Measurements from ENCODE around the gene RUFY3.
"Not testable (repeated sequence)": the region's sequence is repeated elsewhere in the genome, so short reads cannot be mapped to it uniquely, and the experiment has no call there.

Gene RUFY3

DNA sequence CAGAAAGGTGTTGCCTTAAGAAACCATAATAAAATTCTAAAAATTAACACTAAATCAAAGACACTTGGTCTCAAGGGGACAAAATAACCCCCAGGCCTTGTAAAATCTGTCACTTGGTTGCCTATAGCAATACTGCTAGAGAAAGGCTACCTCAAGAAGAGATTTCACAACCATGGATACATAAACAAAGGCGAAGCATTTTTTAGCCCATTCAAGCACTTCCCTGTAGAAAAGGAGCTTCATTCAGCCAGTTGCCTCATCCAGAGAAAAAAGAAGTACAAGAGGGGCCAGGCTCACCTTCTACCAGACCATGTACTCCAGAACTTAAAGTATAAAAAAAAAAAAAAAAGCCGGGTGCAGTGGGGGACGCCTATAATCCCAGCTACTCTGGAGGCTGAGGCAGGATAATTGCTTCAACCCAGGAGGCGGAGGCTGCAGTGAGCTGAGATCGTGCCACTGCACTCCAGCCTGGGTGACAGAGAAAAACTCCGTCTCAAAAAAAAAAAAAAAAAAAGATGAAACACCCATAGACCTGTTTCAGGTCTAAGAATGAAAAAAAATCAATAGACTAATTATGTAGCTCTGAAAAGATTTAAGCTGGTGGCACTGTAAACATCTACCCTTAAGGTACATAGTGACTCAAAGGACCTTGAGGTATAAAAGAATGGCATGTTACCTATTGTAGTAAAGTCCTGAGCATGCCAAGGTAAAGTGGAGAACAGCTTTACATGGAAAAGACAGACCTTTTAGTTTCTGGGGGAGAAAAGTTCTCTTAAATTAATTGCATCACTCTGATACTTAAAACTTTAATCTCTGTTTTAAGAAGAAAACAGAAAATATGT is 18.0 kb downstream of the RUFY3 start:
- no peak for DNase-seq

DNA sequence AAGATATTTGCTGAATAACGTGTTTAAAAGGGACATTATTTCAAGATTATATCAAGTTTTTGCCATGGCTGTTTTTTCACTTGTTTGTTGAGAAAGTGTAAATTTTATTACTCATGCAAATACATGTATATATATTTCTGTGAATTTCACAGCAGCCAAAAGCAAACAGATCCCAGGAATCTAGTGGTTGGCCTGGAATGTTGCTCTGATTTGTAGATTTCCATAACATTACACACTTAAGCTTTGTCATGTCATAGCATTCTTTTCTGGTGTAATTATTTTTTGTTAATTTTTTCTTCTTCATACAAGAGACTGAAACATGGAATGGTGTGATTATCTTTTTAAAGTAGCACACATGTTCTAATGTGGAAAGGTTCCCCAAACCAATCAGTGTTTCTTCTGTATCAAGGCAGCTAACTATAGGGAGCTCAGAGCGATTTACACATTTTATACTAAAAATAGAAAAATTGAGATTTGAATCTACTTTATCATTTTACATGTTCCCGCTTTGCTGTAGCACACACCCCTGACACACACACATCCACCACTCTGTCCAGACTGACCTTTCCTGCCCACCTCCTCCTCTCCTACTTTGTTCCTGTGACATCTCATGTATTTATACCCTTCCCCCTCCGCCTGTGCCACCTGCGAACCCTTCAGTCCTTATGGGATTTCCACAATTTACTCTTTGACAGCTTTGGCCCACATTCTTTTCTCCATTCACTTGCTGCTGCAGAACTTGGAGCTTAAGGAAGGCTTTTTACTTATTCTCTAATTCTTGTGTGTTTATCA is 20.3 kb downstream of the RUFY3 start:
- DNase-seq, result no peak

DNA sequence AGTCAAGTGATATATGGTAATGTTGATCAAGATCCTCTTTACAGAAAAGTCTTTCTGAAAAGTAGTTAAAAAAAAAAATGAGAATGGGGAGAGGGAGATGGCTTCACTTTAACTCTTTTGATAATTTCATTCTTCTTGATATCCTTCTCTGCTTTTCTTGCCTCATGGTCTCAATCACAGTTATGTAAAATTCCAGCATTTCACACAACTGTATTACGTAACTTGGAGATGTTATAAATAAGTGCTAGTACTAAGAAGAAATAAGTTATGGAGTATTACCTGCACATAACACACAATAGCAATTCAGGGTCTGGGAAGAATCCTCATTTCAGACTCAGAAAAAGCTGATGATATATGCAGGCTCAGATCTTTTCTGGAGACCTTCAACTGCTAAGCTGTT is 22.0 kb downstream of the RUFY3 start:
- DNase-seq, result no peak

DNA sequence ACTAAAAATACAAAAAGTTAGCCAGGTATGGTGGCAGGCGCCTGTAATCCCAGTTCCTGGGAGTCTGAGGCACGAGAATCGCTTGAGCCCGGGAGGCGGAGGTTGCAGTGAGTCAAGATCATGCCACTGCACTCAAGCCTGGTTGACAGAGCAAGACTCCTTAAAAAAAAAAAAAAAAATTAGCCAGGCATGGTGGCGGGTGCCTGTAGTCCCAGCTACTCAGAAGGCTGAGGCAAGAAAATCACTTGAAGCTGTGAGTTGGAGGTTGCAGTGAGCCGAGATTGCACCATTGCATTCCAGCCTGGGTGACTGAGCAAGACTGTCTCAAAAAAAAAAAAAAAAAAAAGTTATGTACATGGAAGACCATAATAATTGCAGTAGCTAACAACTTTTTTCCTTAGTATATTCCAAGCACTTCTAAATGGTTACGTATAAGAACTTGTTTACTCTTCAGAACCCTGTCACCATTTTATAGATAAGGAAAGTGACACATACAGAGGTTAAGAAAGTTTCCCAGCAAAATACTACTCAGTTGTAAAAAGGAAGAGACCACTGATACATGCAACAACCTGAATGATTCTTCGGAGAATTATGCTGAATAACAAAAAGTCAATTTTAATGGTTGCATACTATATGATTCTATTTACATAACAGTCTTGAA is 24.5 kb downstream of the RUFY3 start:
- DNase-seq, result no peak

DNA sequence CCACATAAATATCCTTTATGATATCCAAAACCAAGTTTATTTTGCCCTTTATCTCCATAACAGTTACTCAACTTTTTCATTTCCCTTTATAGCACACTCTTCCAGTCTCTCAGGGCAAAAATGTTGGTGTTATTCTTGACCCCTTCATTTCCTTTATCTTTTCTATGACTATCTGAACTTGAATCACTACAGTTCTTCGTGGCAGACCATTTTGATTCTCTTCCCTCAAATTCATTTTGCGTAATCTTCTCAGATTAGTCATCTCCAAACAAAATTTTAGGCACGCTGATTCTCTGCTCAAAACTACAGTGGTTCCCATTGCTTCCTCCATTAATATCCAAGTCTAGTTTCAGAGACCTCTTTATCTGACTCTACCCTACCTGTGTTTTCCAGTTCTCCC is 26.1 kb downstream of the RUFY3 start:
- no peak for DNase-seq

DNA sequence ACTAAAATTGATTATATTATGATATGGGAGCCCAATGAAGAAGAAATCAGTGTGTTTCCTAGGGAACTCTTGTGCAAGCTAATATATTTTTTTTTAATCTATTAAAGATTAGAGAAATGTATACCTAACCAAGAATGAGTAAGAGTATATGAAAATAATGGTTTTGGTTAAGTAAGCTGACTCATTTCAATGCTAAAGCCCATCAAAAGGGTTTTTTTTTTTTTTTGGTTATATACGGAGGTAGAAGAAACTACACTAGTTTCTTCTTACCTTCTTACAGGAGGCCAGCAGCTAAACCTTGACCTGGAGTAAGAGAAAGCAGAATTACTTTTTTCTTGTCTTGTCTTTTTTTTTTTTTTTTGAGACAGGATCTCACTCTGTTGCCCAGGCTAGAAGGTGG is 27.5 kb downstream of the RUFY3 start:
- DNase-seq, result no peak

DNA sequence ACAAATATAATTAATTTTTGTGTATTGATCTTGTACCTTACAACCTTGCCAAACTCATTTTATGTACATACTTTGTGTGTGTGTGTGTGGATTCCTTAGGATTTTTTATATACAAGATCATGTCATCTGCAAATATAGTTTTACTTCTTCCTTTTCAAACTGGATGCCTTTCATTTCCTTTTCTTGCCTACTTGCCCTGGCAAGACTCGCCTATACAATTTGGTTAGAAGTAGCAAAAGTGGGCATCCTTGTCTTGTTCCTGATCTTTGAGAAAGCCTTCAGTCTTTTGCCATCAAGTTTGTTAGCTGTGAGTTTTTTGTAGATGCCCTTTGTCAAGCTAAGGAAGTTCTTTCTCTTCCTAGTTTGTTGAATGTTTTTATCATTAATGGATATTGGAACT is 30.5 kb downstream of the RUFY3 start:
- DNase-seq, result no peak

DNA sequence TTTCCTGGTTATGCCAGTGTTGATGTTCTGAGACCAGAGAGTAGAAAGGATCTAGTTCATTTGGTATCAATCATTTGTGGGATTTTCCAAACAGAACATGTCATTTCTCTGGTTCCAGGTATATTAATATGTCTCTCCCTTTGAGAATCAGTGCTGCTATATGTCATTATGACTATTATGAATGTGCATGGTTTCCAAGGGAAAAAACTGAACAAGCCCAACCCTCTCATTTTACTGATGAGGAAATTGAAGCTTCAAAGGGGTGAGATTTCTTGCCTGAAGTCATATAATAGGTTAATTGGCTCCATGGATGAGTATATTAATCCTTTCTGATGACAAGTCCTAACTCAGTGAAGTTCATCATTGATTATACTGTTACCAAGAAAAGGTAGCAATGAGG is 31.9 kb downstream of the RUFY3 start:
- DNase-seq, result no peak

DNA sequence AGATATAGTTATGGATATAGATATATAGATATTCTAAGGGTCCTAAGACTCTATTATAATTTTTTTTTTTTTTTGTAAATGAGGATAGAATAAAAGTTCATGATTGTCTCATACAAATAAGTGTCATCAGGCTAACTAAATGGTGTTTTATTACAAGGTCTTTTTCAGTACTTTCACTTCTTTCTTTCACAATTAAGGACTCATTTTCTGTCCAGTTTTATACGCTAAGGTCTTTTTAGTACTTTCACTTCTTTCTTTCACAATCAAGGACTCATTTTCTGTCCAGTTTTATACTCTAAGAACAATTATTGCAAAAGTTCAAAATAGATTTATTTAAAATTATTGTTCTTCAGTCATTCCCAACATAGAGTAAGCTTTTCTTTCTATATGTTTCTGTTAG is 32.7 kb downstream of the RUFY3 start:
- no peak for DNase-seq

DNA sequence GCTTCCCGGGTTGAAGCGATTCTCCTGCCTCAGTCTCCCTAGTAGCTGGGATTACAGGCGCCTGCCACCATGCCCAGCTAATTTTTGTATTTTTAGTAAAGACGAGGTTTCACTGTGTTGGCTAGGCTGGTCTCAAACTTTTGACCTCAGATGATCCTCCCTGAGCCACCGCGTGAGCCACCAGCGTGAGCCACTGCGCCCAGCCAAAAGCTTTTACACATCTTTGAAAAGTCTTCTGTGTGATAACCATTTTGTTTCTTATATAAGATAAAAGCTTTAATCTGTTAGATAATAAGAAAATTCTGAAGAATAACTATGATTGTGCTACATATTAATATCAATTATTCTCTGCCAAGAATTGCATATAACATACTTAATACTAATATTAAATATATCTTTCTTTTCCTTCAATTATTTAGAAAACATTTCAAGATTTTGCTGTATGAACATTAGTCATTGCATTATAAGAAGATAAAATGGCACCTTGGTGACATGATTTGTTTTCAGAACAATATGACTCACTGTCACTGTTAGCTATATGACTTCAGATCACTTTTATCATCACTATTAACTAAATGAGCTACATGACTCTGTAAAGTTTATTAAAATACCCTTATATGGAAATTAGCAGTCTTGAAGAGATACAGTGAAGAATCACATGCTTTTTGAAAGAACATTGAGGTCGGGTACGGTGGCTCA is 33.4 kb downstream of the RUFY3 start:
- no peak for DNase-seq

DNA sequence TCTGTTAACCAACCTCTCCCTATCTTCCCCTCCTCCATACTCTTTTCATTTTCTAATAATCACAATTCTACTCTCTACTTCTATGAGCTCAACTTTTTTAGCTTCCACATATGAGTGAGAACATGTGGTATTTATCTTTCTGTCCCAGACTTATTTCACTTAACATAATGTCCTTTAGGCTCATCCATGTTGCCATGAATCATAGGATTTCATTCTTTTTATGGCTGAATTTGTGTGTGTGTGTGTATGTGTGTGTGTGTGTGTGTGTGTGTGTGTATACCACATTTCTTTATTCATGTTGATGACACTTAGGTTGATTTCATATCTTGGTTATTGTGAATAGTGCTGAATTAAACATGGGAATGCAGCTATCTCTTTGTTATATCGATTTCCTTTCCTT is 37.4 kb downstream of the RUFY3 start:
- DNase-seq, result no peak

DNA sequence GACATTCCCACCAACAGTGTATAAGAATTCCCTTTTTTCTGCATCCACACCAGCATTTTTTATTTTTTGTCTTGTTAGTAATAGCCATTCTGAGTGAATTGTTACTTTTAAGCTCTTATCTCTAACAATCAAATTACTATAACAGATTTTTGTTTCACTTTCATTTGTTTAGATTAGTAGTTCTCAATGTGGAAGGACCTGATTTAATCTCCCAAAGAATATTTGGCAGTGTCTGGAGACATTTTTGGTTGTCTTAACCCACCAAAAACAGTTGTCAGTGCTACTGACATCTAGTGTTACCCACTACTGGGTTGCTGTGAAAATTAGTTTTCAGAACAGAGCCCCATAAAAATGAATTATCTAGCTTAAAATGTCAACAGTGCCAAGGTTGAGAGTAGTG is 37.9 kb downstream of the RUFY3 start:
- DNase-seq, result no peak

DNA sequence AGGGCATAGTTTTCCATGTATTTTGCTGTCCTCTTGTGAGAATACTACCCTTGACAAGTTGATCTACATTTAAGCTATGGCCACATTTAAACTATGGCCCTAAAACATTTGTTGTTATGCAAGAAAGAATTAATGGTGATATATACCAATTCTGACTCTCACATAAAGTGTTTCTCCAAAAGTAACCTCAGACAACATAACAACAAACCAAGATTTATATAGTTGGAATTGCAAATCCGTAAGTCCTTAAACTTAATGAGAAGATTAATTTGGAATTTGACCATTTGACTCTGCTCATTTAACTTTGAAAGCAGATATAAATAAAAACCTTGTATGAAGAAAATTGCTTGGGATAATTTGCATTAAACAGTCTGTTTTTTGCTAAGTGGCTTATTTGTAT is 38.9 kb downstream of the RUFY3 start:
- no peak for DNase-seq

DNA sequence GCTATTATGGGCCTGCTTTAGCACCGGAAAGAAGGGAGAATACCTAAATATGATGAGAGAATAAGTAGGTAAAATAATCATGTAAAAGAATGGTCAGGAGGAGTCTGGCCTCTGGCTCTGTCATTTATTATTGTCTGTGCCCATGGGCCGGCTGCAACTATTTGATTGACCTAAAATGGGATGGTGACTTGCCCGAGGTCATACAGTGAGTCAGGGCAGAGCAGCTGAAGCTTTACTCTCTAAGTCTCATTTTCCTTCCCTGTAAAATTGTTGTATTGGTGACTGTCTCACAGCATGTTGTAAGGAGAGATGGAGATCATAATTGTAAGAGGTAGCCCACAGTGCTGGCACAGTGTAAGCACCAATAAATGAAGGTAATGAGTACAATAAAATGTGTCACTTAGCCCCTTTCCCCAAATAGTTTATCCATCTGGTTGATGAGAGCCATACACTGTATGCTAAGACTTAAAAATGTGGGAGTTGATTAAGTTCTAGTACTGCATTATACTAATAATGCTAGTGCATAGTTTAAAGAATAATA is 39.6 kb downstream of the RUFY3 start:
- no peak for DNase-seq

DNA sequence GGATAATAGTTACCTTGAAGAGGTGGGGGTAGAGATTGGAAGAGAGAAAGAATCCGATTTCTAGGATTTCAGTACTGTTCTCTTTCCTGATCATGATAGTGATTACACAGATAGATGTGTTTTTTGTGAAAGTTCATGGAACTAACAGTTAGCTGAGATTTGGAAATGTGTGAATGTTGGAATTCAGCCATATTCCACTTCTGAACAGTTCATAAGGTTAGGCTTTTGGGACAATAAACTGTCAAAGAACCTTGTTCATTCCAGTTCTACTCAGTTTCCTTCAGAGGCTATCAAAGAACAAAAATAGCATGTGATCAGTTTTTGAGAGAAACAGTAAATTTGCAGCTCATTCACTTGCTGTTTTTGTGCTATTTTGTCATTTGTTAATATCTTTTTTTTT is 43.6 kb downstream of the RUFY3 start:
- no peak for DNase-seq

DNA sequence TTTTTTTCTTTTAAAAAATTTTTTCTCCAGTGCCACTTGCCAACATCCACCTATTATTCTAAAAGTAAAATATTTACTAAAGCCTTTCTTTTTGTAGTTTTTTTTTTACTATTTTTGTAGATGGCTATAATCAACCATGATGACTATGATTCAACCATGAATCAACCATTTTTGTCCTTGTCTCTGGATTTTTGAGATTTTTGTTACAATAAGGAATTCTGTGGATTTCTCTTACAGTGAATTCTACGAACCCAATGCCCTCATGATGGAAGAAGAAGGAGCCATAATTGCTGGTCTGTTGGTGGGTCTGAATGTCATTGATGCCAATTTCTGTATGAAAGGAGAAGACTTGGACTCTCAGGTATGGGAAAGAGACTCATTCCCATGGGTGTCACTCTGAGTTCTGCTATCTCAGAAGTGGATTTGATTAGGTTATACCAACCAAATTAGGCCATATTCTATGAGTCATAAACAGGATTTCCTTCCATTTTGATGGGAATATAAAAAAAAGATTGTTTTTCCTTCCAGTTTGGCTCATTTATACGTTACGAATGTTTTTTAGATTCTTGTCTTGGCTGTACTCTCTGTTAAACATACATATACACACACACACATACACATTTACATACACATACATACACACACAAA is 46.7 kb downstream of the RUFY3 start:
- DNase-seq, result no peak

DNA sequence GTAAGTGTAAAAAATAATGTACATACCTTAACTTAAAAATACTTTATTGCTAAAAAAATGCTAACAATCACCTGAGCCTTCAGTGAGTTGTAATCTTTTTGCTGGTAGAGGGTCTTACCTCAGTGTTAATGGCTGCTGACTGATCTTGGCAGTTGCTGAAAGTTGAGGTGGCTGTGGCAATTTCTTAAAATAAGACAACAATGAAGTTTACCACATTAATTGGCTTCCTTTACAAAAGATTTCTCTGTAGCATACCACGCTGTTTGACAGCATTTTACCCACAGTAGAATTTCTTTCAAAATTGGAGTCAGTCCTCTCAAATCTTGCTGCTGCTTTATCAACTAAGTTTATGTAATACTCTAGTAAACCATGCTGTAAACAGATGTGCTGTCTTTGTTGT is 47.6 kb downstream of the RUFY3 start:
- DNase-seq, result not testable (repeated sequence)

DNA sequence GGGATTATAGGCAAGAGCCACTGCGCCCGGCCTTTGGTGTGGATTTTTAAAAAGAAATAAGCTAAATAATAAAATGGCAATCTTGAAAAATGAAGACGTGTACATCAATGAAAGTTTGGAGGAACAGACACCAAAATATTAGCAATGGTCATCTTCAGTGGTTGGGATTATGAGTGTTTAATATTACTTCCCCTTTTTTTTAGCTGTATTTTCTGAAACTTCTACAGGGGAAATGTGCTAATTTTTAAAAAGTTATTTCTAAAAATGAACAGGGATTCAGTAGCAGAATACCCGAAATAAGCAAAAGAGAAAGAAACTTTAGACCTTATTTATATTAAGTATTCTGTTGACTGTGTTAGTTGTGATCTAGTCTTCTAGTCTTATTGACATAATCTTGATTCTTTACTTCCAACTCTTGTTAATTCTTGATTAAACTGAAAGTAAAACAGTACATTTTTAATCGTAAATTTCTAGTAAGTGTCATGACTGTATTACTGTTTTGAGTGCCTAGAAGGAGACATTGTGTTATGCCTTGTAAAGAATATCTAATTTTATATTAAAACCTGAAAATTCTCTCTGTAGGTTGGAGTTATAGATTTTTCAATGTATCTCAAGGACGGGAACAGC is 51.3 kb downstream of the RUFY3 start:
- no peak for DNase-seq

DNA sequence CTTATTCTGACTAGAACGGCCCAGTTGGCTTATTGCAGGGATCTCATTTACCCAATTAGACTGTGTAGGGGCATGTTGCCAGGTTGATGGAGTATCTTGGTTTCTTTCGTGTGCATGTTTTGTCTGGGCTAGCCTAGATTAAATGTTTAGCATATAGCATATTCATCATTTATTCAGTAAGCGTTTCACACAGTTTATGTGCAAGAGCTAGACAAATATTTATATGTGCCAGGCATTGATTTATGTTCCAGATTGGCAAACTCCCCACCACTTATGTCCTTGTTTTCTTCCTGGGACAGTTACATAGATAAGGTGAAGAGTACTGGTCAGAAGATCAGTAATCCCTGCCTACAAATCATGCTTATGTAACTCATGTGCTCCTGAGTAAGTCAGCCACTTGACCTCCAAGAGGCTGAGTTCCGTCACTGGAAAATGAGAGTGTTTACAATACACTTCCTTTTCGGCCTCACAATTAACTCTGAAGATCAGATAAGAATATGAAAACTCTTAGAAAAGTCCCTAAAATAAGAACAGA is 57.2 kb downstream of the RUFY3 start:
- no peak for DNase-seq

DNA sequence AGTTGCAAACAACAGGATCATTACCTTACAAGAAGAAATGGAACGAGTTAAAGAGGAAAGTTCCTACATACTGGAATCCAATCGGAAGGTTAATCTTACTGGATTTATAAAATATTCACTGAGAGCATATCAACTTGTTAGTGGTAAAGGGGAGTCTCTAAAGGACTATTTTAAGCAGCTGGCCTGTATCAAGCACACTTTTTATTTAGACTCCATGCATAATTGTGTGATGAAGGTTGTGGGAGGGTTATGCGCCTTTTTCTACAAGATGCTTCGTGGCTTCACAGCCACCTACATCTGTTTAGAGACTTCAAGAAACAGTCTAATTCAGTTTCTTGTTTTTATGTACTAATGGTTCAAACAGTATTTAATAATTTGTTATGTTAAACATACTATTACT is 61.3 kb downstream of the RUFY3 start:
- no peak for DNase-seq

DNA sequence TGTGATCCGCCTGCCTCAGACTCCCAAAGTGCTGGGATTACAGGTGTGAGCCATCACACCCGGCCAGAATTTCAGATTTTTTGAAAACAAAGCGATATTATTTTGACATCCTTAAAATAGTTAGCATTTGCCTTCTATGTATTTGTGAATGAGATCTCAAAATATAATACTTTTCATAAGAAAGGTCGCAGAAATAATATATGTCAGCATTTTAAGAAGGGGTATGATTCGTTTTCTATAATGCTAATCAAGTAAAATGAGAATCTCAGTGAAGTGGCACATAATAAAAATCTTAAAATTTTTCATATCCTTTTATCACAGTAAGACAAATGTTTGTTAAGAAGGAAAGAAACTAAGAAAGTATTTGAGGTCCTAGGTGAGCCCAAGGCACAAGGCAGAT is 65.7 kb downstream of the RUFY3 start:
- no peak for DNase-seq

DNA sequence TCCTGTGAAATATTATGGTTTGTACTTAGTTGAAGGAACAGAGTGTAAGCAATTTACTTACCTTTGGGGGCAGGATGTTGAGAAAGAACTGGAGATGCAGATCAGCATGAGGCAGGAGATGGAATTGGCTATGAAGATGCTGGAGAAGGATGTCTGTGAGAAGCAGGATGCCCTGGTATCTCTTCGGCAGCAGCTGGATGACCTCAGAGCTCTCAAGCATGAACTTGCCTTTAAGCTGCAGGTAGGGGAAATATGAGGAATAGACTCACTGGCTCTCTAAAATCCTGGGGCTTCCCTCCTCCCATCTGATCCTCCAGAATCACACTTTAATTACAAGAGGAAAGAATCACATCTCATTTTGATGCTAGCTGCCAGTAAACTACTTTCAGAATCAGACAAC is 67.0 kb downstream of the RUFY3 start:
- no peak for DNase-seq
